ENCODE data around the gene KITLG.

The KITLG gene

DNA sequence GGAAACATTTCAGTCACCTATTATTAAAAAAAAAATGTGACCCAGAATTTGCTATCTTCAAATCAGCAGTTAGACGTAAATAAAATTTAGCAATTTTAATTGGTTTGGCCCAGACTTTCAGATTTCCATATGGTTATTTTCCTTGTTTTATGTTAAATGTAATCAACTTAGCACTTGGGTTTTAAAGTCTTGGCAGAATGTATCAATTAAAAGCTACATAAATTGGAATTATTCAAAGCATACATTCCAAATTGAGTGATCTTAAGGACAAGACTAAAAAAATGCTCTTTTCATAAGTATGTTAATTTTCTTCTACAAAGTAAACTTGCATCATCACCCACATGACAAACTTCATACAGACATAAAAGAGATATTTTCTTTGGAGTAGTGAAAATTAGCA lies 3.4 kb downstream of the KITLG start:
- H3K9me3 ChIP-seq (ENCODE audit: insufficient read depth, low read depth, low read length), result no peaks in the 10 kb centered on the region
- peaks cover 2% of the 10 kb centered on the region for H3K79me1 ChIP-seq (ENCODE audit: low read length)
- no peak overlapping the region for H3K9ac ChIP-seq (ENCODE audit: low read length)
- no peak overlapping the region for H4K91ac ChIP-seq (ENCODE audit: low read depth, low read length)
- no peak overlapping the region for H3K4ac ChIP-seq (ENCODE audit: low read depth, low read length)
- H4K12ac ChIP-seq (ENCODE audit: low read depth, low read length), result no peak overlapping the region
- H2BK12ac ChIP-seq (ENCODE audit: low read length), result no peak overlapping the region
- no peaks in the 10 kb centered on the region for H3K36me3 ChIP-seq (ENCODE audit: control insufficient read depth in 1 of 2, insufficient read depth in 2 of 2, low read length in 2 of 2)
- H3K79me2 ChIP-seq (ENCODE audit: control insufficient read depth, insufficient read depth, low read length, poor library complexity), result no peaks in the 10 kb centered on the region
- no peak overlapping the region for H3K27ac ChIP-seq (ENCODE audit: low read depth, low read length)
- H3K4me1 ChIP-seq (ENCODE audit: control insufficient read depth in 1 of 2, insufficient read depth in 2 of 2, low read length in 2 of 2), result peaks cover 0 to 2% of the 10 kb centered on the region in 2 experiments
- no CpG with 5 or more reads among the region's 1 CpG for WGBS (ENCODE audit: extremely low coverage, insufficient coverage, insufficient read length)
- no peaks in the 10 kb centered on the region for H3K27me3 ChIP-seq (ENCODE audit: insufficient read depth, low read length)
- no peak overlapping the region for H3K4me2 ChIP-seq (ENCODE audit: low read length)
- H2AK5ac ChIP-seq (ENCODE audit: low read length), result no peak overlapping the region
- no peak for DNase-seq
- no peak overlapping the region for H3K18ac ChIP-seq (ENCODE audit: low read length)
- H4K8ac ChIP-seq (ENCODE audit: low read depth, low read length), result no peak overlapping the region
- no peak overlapping the region for H3K23ac ChIP-seq (ENCODE audit: low read length)
- H3K4me3 ChIP-seq (ENCODE audit: low read depth, low read length), result no peak overlapping the region
- H2BK5ac ChIP-seq (ENCODE audit: low read depth, low read length, poor library complexity), result no peak overlapping the region
- H2AFZ ChIP-seq (ENCODE audit: insufficient read depth, low read length, poor library complexity), result no peak overlapping the region
- no peak overlapping the region for H2BK120ac ChIP-seq (ENCODE audit: insufficient read depth, low read length, poor library complexity)
- H3K14ac ChIP-seq (ENCODE audit: low read length), result no peak overlapping the region

- Histone ChIP-seq H3K4me2 (ENCODE audit: low read length) (no peak overlapping the region), H4K91ac (ENCODE audit: low read depth, low read length) (no peak overlapping the region), H2BK120ac (ENCODE audit: insufficient read depth, low read length, poor library complexity) (no peak overlapping the region), H3K4me1 (ENCODE audit: control insufficient read depth in 1 of 2, insufficient read depth in 2 of 2, low read length in 2 of 2) (peaks cover 0 to 2% of the 10 kb centered on the region in 2 experiments), H2AK5ac (ENCODE audit: low read length) (no peak overlapping the region), H3K9me3 (ENCODE audit: insufficient read depth, low read depth, low read length) (no peaks in the 10 kb centered on the region), H3K23ac (ENCODE audit: low read length) (no peak overlapping the region), H3K9ac (ENCODE audit: low read length) (no peak overlapping the region), H2BK12ac (ENCODE audit: low read length) (no peak overlapping the region), H4K12ac (ENCODE audit: low read depth, low read length) (no peak overlapping the region), H3K18ac (ENCODE audit: low read length) (no peak overlapping the region), H3K27me3 (ENCODE audit: insufficient read depth, low read length) (no peaks in the 10 kb centered on the region), H4K8ac (ENCODE audit: low read depth, low read length) (no peak overlapping the region), H3K4ac (ENCODE audit: low read depth, low read length) (no peak overlapping the region), H3K79me1 (ENCODE audit: low read length) (peaks cover under 1% of the 10 kb centered on the region), H3K79me2 (ENCODE audit: control insufficient read depth, insufficient read depth, low read length, poor library complexity) (no peaks in the 10 kb centered on the region), H2AFZ (ENCODE audit: insufficient read depth, low read length, poor library complexity) (no peak overlapping the region), H3K36me3 (ENCODE audit: control insufficient read depth in 1 of 2, insufficient read depth in 2 of 2, low read length in 2 of 2) (no peaks in the 10 kb centered on the region), H3K14ac (ENCODE audit: low read length) (no peak overlapping the region), H2BK5ac (ENCODE audit: low read depth, low read length, poor library complexity) (no peak overlapping the region), H3K4me3 (ENCODE audit: low read depth, low read length) (no peak overlapping the region), H3K27ac (ENCODE audit: low read depth, low read length) (no peak overlapping the region)
- WGBS (ENCODE audit: extremely low coverage, insufficient coverage, insufficient read length), result no CpG with 5 or more reads among the region's 2 CpGs
- no peak for DNase-seq
Measured at GRCh38 chr12:88575361-88575970, 4.8 kb downstream of the KITLG start.

GRCh38 chr12:88574278-88574677 lies 6.0 kb downstream of the KITLG start:
- H3K4me3 ChIP-seq (ENCODE audit: low read depth, low read length), result no peak overlapping the region
- no peak for DNase-seq

GRCh38 chr12:88573583-88573982 lies 6.7 kb downstream of the KITLG start:
- no peaks in the 10 kb centered on the region for H3K36me3 ChIP-seq (ENCODE audit: control insufficient read depth in 1 of 2, insufficient read depth in 2 of 2, low read length in 2 of 2)
- no peaks in the 10 kb centered on the region for H3K79me1 ChIP-seq (ENCODE audit: low read length)
- no peak overlapping the region for H3K9ac ChIP-seq (ENCODE audit: low read length)
- H2AFZ ChIP-seq (ENCODE audit: insufficient read depth, low read length, poor library complexity), result no peak overlapping the region
- no peak overlapping the region for H2BK12ac ChIP-seq (ENCODE audit: low read length)
- no peak overlapping the region for H3K23ac ChIP-seq (ENCODE audit: low read length)
- no peak overlapping the region for H4K12ac ChIP-seq (ENCODE audit: low read depth, low read length)
- H3K4me1 ChIP-seq (ENCODE audit: control insufficient read depth in 1 of 2, insufficient read depth in 2 of 2, low read length in 2 of 2), result no peaks in the 10 kb centered on the region
- no peaks in the 10 kb centered on the region for H3K79me2 ChIP-seq (ENCODE audit: control insufficient read depth, insufficient read depth, low read length, poor library complexity)
- no peak overlapping the region for H3K14ac ChIP-seq (ENCODE audit: low read length)
- no peak overlapping the region for H3K4me3 ChIP-seq (ENCODE audit: low read depth, low read length)
- no peak overlapping the region for H2BK5ac ChIP-seq (ENCODE audit: low read depth, low read length, poor library complexity)
- H4K91ac ChIP-seq (ENCODE audit: low read depth, low read length), result no peak overlapping the region
- no peaks in the 10 kb centered on the region for H3K9me3 ChIP-seq (ENCODE audit: insufficient read depth, low read depth, low read length)
- no peak overlapping the region for H4K8ac ChIP-seq (ENCODE audit: low read depth, low read length)
- no peak overlapping the region for H3K18ac ChIP-seq (ENCODE audit: low read length)
- no peak overlapping the region for H3K4ac ChIP-seq (ENCODE audit: low read depth, low read length)
- whole genome bisulfite sequencing (ENCODE audit: extremely low coverage, insufficient coverage, insufficient read length), result no CpG with 5 or more reads among the region's 4 CpGs
- H3K4me2 ChIP-seq (ENCODE audit: low read length), result no peak overlapping the region
- H3K27ac ChIP-seq (ENCODE audit: low read depth, low read length), result no peak overlapping the region
- DNase-seq, result no peak
- H2BK120ac ChIP-seq (ENCODE audit: insufficient read depth, low read length, poor library complexity), result no peak overlapping the region
- H3K27me3 ChIP-seq (ENCODE audit: insufficient read depth, low read length), result no peaks in the 10 kb centered on the region
- H2AK5ac ChIP-seq (ENCODE audit: low read length), result no peak overlapping the region

More at GRCh38 chr12:88574278-88574677, 6.0 kb downstream of the KITLG start:
- Histone ChIP-seq H3K14ac (ENCODE audit: low read length) (no peak overlapping the region), H4K91ac (ENCODE audit: low read depth, low read length) (no peak overlapping the region), H2AFZ (ENCODE audit: insufficient read depth, low read length, poor library complexity) (no peak overlapping the region), H3K18ac (ENCODE audit: low read length) (no peak overlapping the region), H3K9me3 (ENCODE audit: insufficient read depth, low read depth, low read length) (no peaks in the 10 kb centered on the region), H3K23ac (ENCODE audit: low read length) (no peak overlapping the region), H3K4me1 (ENCODE audit: control insufficient read depth in 1 of 2, insufficient read depth in 2 of 2, low read length in 2 of 2) (peaks cover 0 to 2% of the 10 kb centered on the region in 2 experiments), H3K79me2 (ENCODE audit: control insufficient read depth, insufficient read depth, low read length, poor library complexity) (no peaks in the 10 kb centered on the region), H3K4ac (ENCODE audit: low read depth, low read length) (no peak overlapping the region), H3K27ac (ENCODE audit: low read depth, low read length) (no peak overlapping the region), H2BK120ac (ENCODE audit: insufficient read depth, low read length, poor library complexity) (no peak overlapping the region), H4K12ac (ENCODE audit: low read depth, low read length) (no peak overlapping the region), H4K8ac (ENCODE audit: low read depth, low read length) (no peak overlapping the region), H2AK5ac (ENCODE audit: low read length) (no peak overlapping the region), H3K36me3 (ENCODE audit: control insufficient read depth in 1 of 2, insufficient read depth in 2 of 2, low read length in 2 of 2) (no peaks in the 10 kb centered on the region), H3K79me1 (ENCODE audit: low read length) (no peaks in the 10 kb centered on the region), H3K4me2 (ENCODE audit: low read length) (no peak overlapping the region), H2BK12ac (ENCODE audit: low read length) (no peak overlapping the region), H2BK5ac (ENCODE audit: low read depth, low read length, poor library complexity) (no peak overlapping the region), H3K27me3 (ENCODE audit: insufficient read depth, low read length) (no peaks in the 10 kb centered on the region), H3K9ac (ENCODE audit: low read length) (no peak overlapping the region)
- no CpG with 5 or more reads among the region's 2 CpGs for WGBS (ENCODE audit: extremely low coverage, insufficient coverage, insufficient read length)
